Glutamatergic neuron (in vitro differentiated cells): ENCODE measurements around the gene RAB18. TPM values are rescaled to one million over a fixed set of nuclear protein-coding genes. Genes with fewer than 3 reads are reported as not detected.

Experiments used
- DNase-seq: peaks from one replicate; pipeline ENCODE4 v3.0.0; 2022
- H3K27ac Mint-ChIP-seq: one replicate; pipeline ENCODE4 v1.8.0; 2020; ENCODE audit warnings: mild to moderate bottlenecking, mixed read lengths, inconsistent platforms; ENCODE audit not compliant: unreplicated experiment
- H3K27me3 Mint-ChIP-seq: one replicate; pipeline ENCODE4 v1.8.0; 2020; ENCODE audit warnings: mild to moderate bottlenecking, moderate library complexity, mixed read lengths, inconsistent platforms; ENCODE audit not compliant: unreplicated experiment
- H3K36me3 Mint-ChIP-seq: one replicate; pipeline ENCODE4 v1.8.0; 2020; ENCODE audit warnings: mild to moderate bottlenecking, mixed read lengths, inconsistent platforms; ENCODE audit not compliant: unreplicated experiment
- H3K4me1 Mint-ChIP-seq: one replicate; pipeline ENCODE4 v1.8.0; 2020; ENCODE audit warnings: mild to moderate bottlenecking, low read depth, mixed read lengths, inconsistent platforms; ENCODE audit not compliant: unreplicated experiment
- H3K4me3 Mint-ChIP-seq: one replicate; pipeline ENCODE4 v1.8.0; 2020; ENCODE audit warnings: mild to moderate bottlenecking, mixed read lengths, inconsistent platforms; ENCODE audit not compliant: unreplicated experiment
- H3K9me3 Mint-ChIP-seq: one replicate; pipeline ENCODE4 v1.8.0; 2020; ENCODE audit warnings: mild to moderate bottlenecking, moderate library complexity, mixed read lengths, inconsistent platforms; ENCODE audit not compliant: unreplicated experiment
- total RNA-seq: library from RNA; stranded (reverse); fragmentation: NEBNext Ultra II Directional; extraction: Animal tissue kit (Norgen Biotek cat#: 25700); gene quantifications from one replicate; pipeline ENCODE4 v1.2.1, GENCODE V29; 2021; ENCODE audit not compliant: unreplicated experiment
- TF ChIP-seq, protein P1 (sequence below): fragments of 200-600 bp; sonication (generic); IDR thresholded peaks from one replicate; pipeline ENCODE4 v1.5.0; 2021; ENCODE audit not compliant: partially characterized antibody, unreplicated experiment

Gene RAB18
- total RNA-seq, 1 donor from 2014 or later, result 166 TPM

DNA sequence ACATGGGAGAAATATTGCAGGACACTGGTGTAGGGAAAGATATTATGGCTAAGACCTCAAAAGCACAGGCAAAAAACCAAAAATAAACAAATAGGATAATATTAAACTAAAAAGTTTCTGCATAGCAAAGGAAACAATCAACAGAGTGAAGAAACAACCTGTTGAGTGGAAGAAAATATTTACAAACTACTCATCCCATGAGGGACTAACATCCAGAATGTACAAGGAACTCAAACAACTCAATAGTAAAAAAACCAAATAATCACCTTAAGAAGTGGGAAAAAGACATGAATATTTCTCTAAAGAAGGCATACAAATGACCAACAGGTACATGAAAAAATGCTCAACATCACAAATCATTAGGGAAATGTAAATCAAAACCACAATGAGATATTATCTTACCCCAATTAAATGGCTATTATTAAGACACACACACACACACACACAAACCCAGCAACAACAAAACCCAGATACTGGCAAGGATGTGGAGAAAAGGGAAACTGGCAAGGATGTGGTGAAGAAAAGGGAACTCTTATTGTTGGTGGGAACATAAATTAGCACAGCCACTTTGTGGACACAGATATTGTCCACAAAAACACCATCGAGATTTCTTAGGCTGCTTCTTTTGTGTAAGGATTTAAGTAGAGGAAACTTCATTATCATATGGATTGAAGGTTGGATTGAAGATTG is 9.8 kb upstream of the RAB18 start:
- H3K27me3 Mint-ChIP-seq, result peaks cover 3% of the 10 kb centered on the region
- H3K36me3 Mint-ChIP-seq, result peaks cover 11% of the 10 kb centered on the region
- H3K27ac Mint-ChIP-seq, result no peak overlapping the region
- peaks cover 2% of the 10 kb centered on the region for H3K9me3 Mint-ChIP-seq
- H3K4me3 Mint-ChIP-seq, result no peak overlapping the region
- H3K4me1 Mint-ChIP-seq, result no peaks in the 10 kb centered on the region
- no peak for DNase-seq
- TF ChIP-seq, protein P1, sequence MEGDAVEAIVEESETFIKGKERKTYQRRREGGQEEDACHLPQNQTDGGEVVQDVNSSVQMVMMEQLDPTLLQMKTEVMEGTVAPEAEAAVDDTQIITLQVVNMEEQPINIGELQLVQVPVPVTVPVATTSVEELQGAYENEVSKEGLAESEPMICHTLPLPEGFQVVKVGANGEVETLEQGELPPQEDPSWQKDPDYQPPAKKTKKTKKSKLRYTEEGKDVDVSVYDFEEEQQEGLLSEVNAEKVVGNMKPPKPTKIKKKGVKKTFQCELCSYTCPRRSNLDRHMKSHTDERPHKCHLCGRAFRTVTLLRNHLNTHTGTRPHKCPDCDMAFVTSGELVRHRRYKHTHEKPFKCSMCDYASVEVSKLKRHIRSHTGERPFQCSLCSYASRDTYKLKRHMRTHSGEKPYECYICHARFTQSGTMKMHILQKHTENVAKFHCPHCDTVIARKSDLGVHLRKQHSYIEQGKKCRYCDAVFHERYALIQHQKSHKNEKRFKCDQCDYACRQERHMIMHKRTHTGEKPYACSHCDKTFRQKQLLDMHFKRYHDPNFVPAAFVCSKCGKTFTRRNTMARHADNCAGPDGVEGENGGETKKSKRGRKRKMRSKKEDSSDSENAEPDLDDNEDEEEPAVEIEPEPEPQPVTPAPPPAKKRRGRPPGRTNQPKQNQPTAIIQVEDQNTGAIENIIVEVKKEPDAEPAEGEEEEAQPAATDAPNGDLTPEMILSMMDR, result no peak

DNA sequence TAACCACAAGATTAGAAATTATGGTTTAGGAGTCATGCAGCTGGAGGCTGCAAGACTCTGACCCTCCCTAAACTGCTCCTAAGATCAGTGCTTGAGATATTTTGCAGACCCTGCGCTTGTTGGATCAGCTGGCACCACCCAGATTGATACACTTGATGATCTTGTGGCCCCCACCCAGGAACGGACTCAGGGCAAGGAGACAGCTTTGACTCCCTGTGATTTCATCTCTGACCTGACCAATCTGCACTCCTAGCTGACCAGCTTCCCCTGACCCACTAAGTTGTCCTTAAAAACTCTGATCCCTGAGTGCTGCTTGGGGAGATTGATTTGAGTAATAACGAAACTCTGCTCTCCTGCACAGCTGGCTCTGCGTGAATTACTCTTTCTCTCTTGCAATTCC is 8.0 kb upstream of the RAB18 start:
- peaks cover 3% of the 10 kb centered on the region for H3K27me3 Mint-ChIP-seq
- no peak overlapping the region for H3K27ac Mint-ChIP-seq
- TF ChIP-seq, protein P1, result no peak
- peaks cover 3% of the 10 kb centered on the region for H3K36me3 Mint-ChIP-seq
- H3K4me1 Mint-ChIP-seq, result no peaks in the 10 kb centered on the region
- DNase-seq, result no peak
- peaks cover 3% of the 10 kb centered on the region for H3K9me3 Mint-ChIP-seq
- H3K4me3 Mint-ChIP-seq, result no peak overlapping the region

DNA sequence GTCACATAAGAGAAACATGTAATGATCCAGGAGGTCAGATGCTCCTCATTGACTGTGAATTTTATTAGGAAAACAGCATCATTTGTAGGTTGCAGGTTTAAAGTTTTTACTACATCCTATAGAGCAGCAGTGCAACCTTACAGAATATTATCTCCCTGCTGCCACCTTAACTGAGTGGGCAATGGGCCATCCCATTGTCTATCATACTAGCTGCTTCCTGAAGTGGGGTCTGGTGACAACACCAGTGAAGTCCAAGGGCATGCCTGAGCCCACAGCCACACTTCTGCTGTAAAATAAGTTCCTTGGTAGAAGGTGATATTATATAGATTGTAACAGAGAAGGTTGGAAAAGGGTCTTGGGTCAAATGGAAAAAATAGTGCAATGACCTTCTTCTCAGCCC is 4.0 kb upstream of the RAB18 start:
- no peak overlapping the region for H3K27ac Mint-ChIP-seq
- no peak overlapping the region for H3K4me3 Mint-ChIP-seq
- peaks cover 4% of the 10 kb centered on the region for H3K4me1 Mint-ChIP-seq
- H3K27me3 Mint-ChIP-seq, result peaks cover 12% of the 10 kb centered on the region
- H3K36me3 Mint-ChIP-seq, result no peaks in the 10 kb centered on the region
- no peak for DNase-seq
- peaks cover 15% of the 10 kb centered on the region for H3K9me3 Mint-ChIP-seq
- TF ChIP-seq, protein P1, result no peak

DNA sequence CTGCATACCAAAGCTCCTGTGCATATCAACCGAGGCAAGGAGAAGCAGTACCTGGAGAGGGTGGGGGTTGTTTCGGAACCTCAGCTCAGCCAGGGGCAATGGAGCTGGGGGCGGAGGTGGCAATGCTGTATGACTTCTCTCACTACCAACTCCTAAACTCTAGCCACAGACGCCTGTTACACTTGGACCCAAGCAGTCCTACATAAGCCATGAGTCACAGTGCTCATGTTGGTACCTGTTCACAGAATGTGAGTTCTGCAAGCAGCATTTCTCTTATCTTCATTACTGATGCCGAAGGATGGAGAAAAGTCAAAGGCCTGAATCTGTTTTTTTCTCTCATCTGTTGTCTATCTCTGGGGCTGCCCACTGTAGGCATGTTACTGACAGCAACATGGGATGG is 3.2 kb upstream of the RAB18 start:
- DNase-seq, result no peak
- no peak overlapping the region for H3K27ac Mint-ChIP-seq
- no peaks in the 10 kb centered on the region for H3K36me3 Mint-ChIP-seq
- peaks cover 15% of the 10 kb centered on the region for H3K9me3 Mint-ChIP-seq
- H3K4me3 Mint-ChIP-seq, result no peak overlapping the region
- TF ChIP-seq, protein P1, result no peak
- H3K27me3 Mint-ChIP-seq, result peaks cover 12% of the 10 kb centered on the region
- H3K4me1 Mint-ChIP-seq, result peaks cover 4% of the 10 kb centered on the region

DNA sequence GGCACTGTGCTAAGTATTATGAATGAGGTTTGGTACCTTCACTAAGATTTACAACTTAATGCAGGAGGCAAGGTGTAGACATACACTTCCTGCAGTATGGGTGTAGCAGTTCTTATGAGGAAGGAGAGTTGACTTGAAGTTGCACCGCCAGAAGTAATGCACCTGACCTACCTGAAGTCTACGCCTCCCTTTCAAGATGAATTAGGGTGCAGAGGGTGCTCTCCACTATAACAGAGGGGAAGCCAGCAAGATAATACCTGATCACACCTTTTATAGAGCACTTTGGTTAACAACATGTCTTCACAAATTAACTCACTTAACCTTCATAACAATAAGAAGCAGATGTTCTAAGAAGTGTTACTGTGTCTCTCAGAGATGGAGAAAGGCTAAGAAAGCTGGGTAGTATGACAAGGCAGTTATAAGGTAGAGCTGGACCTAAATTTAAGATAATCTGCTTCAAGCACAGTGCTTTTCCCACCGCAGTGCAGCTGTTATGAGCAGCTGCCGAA is 552 bp upstream of the RAB18 start:
- H3K36me3 Mint-ChIP-seq, result no peaks in the 10 kb centered on the region
- H3K4me3 Mint-ChIP-seq, result peak overlapping the region; percentile 98
- peak overlapping the region; percentile 98 for H3K27ac Mint-ChIP-seq
- peaks cover 16% of the 10 kb centered on the region for H3K4me1 Mint-ChIP-seq
- H3K27me3 Mint-ChIP-seq, result peaks cover 9% of the 10 kb centered on the region
- DNase-seq, result no peak
- H3K9me3 Mint-ChIP-seq, result peaks cover 15% of the 10 kb centered on the region
- TF ChIP-seq, protein P1, result no peak
